H1 (cell line): Measurements from ENCODE around the gene SRRM2. TPM values are rescaled to one million over a fixed set of nuclear protein-coding genes. Genes with fewer than 3 reads are reported as not detected.

Source experiments
- CHD7 ChIP-seq: fragments of 300-600 bp; sonication (generic); IDR thresholded peaks from 2 replicates; pipeline ENCODE4 v1.7.1; 2012; ENCODE audit warnings: low read length, moderate library complexity, mild to moderate bottlenecking, inconsistent platforms; ENCODE audit not compliant: insufficient replicate concordance
- CTCF ChIP-seq, 3 experiments: IDR thresholded peaks; 1 replicate in 2 of 3; 2 replicates in 1 of 3; pipeline versions ENCODE4 v1.5.1 to v1.6.1; 2011; ENCODE audit warnings: low read length in 3 of 3, mild to moderate bottlenecking in 3 of 3, inconsistent platforms in 2 of 3, low read depth in 1 of 3, moderate library complexity in 1 of 3; ENCODE audit not compliant: insufficient read depth in 1 of 3; ENCODE audit errors: control extremely low read depth in 1 of 3
- E2F6 ChIP-seq: IDR thresholded peaks from 2 replicates; pipeline ENCODE4 v1.6.1; 2012; ENCODE audit warnings: inconsistent platforms
- MAX ChIP-seq: IDR thresholded peaks from 2 replicates; pipeline ENCODE4 v1.6.1; 2012; ENCODE audit warnings: inconsistent platforms
- TEAD4 ChIP-seq: IDR thresholded peaks from 2 replicates; pipeline ENCODE4 v1.6.1; 2012; ENCODE audit warnings: low read depth, low read length, inconsistent platforms, mixed read lengths
- polyA plus RNA-seq, 7 experiments: library from polyadenylated mRNA; depleted of rRNA in 3 of 7; stranded (reverse) in 5 of 7; unstranded in 2 of 7; fragments of >200 nt in 5 of 7; fragments of 200-250 nt in 2 of 7; gene quantifications; 1 replicate in 5 of 7; 2 replicates in 1 of 7; 4 replicates in 1 of 7; pipeline versions ENCODE4 v1.2.1 to v1.2.3, GENCODE V29; 2011 to 2013; ENCODE audit warnings: missing spikeins in 2 of 7, mixed read lengths in 2 of 7
- total RNA-seq: library from RNA; stranded (reverse); fragmentation: NEBNext Ultra II Directional; extraction: Animal tissue kit (Norgen Biotek cat#: 25700); gene quantifications from 2 replicates; pipeline ENCODE4 v1.2.1, GENCODE V29; 2021

SRRM2 gene
- total and polyA plus RNA-seq, 2 of the 8 experiments (the other 6 are each of a cell fraction or from before 2014, with no cell fraction given) = 300 to 579 TPM

GRCh38 chr16:2717383-2718263 is 34.8 kb upstream of the SRRM2 start (continued):
- TF ChIP-seq CHD7 (no peak), TEAD4 (no peak), CTCF (IDR thresholded peaks at IDR 0.05; ENCODE audit: control extremely low read depth in 1 of 3, insufficient read depth in 1 of 3, low read depth in 1 of 3, low read length in 3 of 3) (no peak), E2F6 (no peak), MAX (no peak)
